ENCODE data around the gene NCOA7.

- TF ChIP-seq CTCF (IDR thresholded peaks at IDR 0.05) (no peak), POLR2A (IDR thresholded peaks at IDR 0.05) (no peak)
These were observed 170.4 kb downstream of the NCOA7 start for GRCh38 chr6:125961117-125961516.
